Adipocyte (in vitro differentiated cells): Measurements from ENCODE around the gene C17orf114.

Experiments
- DNase-seq: peaks from one replicate; pipeline ENCODE4 v3.0.0-alpha.2; 2015; ENCODE audit warnings: low read depth
- H3K27me3 ChIP-seq: replicated peaks from 2 replicates; pipeline ENCODE4 v1.7.0; 2013; ENCODE audit warnings: mild to moderate bottlenecking, low read length, moderate library complexity; ENCODE audit not compliant: control insufficient read depth, insufficient read depth
- H3K36me3 ChIP-seq: 2 replicates; pipeline ENCODE4 v1.7.0; 2013; ENCODE audit warnings: low read length, mild to moderate bottlenecking, moderate library complexity; ENCODE audit not compliant: control insufficient read depth, insufficient read depth, severe bottlenecking
- H3K4me1 ChIP-seq: 2 replicates; pipeline ENCODE4 v1.7.0; 2013; ENCODE audit warnings: mild to moderate bottlenecking, low read length, moderate library complexity; ENCODE audit not compliant: control insufficient read depth, insufficient read depth
- H3K4me3 ChIP-seq: 2 replicates; pipeline ENCODE4 v1.7.0; 2013; ENCODE audit warnings: mild to moderate bottlenecking, low read length, moderate library complexity
- H3K9ac ChIP-seq: 2 replicates; pipeline ENCODE4 v1.7.0; 2013; ENCODE audit warnings: mild to moderate bottlenecking, low read length, moderate library complexity
- H3K9me3 ChIP-seq: 2 replicates; pipeline ENCODE4 v1.7.0; 2013; ENCODE audit warnings: mild to moderate bottlenecking, low read length, moderate library complexity; ENCODE audit not compliant: control insufficient read depth

C17orf114 gene

DNA sequence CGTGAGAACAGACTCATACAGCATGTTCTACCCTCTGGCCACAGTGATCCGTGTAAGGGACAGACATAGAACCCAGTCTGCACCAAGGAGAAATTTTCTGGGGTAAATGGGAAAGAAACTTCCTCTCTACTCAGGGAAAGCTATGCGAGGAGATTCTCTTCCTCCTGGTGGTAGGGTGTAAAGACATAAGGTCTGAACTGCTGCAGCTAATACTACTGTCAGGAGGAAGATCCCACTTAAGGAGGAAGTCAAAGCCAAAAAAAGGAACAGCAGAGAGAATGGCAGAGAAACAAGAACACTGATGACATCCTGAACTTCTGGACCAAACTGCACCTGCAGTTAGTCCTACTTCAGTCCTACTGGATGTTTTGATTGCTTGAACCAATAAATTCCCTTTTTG is 37.5 kb downstream of the C17orf114 start:
- no peak for DNase-seq
- peaks cover 25% of the 10 kb centered on the region for H3K27me3 ChIP-seq
- no peaks in the 10 kb centered on the region for H3K4me1 ChIP-seq
- H3K36me3 ChIP-seq = no peaks in the 10 kb centered on the region
- H3K9me3 ChIP-seq = no peaks in the 10 kb centered on the region
- no peak overlapping the region for H3K4me3 ChIP-seq
- no peak overlapping the region for H3K9ac ChIP-seq

DNA sequence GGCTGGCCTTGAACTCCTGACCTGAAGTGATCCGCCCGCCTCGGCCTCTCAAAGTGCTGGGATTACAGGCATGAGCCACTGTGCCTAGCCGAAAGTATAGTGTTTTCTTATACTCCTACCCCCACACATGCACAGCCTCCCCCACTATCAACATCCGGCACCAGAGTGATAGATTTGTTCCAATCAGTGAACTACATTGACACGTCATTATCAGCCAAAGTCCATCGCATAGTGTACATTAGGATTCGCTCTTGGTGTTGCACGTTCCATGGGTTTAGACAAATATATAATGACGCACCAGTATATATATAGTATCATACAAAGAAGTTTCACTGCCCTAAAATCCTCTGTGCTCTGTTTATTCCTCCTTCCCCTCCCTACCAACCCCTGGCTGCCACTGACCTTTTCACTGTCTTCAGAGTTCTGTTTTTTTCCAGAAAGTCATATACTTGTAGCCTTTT is 42.3 kb downstream of the C17orf114 start:
- peaks cover 45% of the 10 kb centered on the region for H3K27me3 ChIP-seq
- no peaks in the 10 kb centered on the region for H3K36me3 ChIP-seq
- H3K4me3 ChIP-seq = no peak overlapping the region
- DNase-seq = no peak
- H3K9me3 ChIP-seq = no peaks in the 10 kb centered on the region
- H3K4me1 ChIP-seq = no peaks in the 10 kb centered on the region
- no peak overlapping the region for H3K9ac ChIP-seq

DNA sequence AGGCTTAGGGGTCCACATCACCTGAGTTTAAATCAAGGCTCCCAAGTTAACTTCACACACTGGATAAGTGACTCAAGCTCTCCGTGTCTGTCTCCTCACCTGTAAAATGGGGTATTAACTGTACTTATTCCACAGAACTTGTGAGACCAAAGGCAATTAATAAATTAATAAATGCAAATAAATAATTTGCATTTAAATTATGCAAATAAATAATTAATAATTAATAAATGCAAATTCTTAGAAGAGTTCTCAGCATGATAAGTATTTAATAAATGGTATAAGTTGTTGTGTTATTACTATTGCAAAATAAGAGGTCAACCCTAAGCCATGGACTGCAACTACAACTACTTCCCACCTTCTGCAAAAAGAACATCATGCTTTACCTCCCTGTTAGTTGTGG is 48.7 kb downstream of the C17orf114 start:
- Histone ChIP-seq H3K4me3 (no peak overlapping the region), H3K4me1 (no peaks in the 10 kb centered on the region), H3K27me3 (peaks cover 61% of the 10 kb centered on the region), H3K36me3 (no peaks in the 10 kb centered on the region), H3K9me3 (no peaks in the 10 kb centered on the region), H3K9ac (no peak overlapping the region)
- DNase-seq = no peak

DNA sequence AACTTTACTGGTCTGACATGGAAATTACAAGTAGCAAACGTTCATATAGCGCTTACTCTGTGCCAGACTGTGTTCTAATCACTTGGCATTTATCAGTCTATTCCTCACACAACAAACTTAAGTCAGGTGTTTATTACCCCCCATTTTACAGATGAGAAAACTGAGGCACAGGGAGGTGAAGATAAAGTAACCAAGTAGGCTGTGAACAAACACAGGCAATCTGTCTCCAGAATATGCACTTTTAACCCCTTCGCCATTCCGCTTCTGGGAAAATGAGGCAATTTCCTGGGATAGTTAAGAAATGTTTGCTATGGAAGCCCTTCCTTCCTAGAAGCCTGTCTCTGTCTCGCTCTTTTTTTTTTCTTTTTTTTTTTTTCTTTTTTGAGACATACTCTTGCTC is 50.2 kb downstream of the C17orf114 start:
- DNase-seq = no peak
- H3K9me3 ChIP-seq = no peaks in the 10 kb centered on the region
- no peak overlapping the region for H3K9ac ChIP-seq
- H3K4me3 ChIP-seq = no peak overlapping the region
- peaks cover 49% of the 10 kb centered on the region for H3K27me3 ChIP-seq
- no peaks in the 10 kb centered on the region for H3K4me1 ChIP-seq
- H3K36me3 ChIP-seq = no peaks in the 10 kb centered on the region
